NCI-H446 (cell line): ENCODE data around the gene SSX1.
"Not testable (repeated sequence)": the region's sequence is repeated elsewhere in the genome, so short reads cannot be mapped to it uniquely, and the experiment has no call there.

Experiments used
- DNase-seq, 2 experiments: peaks; one replicate each; lab custom pipeline; 2025; lab: John Stamatoyannopoulos, UW

The SSX1 gene, protein sequence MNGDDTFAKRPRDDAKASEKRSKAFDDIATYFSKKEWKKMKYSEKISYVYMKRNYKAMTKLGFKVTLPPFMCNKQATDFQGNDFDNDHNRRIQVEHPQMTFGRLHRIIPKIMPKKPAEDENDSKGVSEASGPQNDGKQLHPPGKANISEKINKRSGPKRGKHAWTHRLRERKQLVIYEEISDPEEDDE

DNA sequence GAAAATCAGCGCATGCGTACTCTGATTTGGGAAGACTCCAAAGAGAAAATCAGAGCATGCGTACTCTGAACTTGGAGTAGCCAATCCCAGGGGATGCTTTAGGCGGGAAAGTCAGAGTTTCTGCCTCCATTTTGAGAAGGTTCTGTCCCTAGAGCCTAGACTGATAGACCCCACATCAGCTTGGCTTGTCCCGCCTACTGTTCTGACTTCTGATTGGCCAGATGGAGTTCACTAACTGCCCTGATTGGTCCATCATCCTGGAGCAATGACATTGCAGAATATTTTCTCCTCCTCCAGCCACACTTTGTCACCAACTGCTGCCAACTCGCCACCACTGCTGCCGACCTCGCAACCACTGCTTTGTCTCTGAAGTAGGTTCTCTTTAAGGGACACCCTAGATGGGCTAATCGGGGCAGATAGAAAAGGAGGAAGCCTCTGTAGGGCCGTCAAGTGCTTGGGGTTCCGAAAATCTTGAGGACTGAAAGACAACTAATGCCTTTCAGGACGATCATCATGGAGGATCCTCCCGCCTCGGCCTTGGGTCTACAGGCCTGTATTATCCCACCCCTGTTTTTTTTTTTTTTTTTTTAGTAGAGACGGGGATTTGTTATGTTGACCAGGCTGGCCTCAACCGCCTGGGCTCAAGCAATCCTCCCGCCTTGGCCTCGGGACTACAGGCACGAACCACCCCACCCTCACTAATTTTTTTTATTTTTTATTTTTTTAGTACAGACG, at the start of gene SSX1:
Gene SSX1, plus strand, starts transcription at position 331 of the 735 bp plus-strand sequence. CDS start 1,850 bp downstream, outside the sequence.
- DNase-seq: peak in 1 of 2 experiments; percentile 9

GRCh38 chrX:48214341-48214740, 40.9 kb upstream of the SSX1 start:
- not testable (repeated sequence) for DNase-seq

DNA sequence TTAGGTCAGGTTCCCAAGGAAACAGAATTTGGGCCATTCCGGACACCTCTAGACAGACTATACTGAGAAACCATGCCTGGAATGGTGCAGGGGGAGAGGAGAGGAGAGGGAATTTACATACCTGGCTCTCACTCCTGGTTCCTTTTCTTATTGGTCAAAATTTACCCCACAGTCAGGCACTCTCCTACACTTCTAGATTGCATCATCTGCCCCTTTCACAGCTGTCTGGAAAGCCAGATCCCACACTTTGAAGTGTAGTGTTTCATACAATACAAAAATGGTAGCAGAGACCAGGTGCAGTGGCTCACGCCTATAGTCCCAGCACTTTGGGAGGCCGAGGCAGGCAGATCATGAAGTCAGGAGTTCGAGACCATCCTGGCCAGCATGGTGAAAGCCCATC, 31.0 kb upstream of the SSX1 start:
- not testable (repeated sequence) for DNase-seq

DNA sequence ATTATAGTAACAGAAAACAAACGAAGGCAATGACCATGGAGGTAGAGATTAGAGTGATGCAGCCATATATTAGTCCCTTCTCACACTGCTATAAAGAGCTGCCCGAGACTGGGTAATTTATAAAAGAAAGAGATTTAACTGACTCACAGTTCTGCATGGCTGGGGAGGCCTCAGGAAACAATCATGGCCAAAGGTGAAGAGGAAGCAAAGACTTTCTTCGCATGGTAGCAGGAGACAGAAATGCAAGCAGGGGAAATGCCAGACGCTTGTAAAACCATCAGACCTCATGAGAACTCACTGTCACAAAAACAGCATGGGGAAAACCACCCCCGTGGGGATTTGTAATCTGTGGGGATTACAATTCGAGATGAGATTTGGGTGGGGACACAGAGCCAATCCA, 2.2 kb upstream of the SSX1 start:
- not testable (repeated sequence) for DNase-seq

DNA sequence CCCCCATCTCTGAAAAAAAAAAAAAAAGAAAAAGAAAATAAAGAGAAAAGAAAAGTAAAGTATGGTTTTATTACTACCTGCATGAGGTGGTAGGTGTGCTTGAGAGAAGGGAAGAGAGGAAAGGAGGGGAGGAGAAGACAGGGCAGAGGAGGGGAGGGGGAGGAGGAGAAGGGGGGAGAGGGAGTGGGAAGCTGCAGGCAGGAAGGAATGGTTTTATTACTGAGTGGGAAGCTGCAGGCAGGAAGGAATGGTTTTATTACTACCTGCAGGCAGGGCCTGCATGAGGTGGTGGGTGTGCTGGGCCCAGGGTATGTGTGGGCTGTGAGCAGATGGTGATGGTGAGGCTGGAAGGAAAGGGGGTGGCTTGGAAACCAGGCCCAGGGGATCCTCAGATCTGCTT, 19.2 kb downstream of the SSX1 start:
- DNase-seq: not testable (repeated sequence)

DNA sequence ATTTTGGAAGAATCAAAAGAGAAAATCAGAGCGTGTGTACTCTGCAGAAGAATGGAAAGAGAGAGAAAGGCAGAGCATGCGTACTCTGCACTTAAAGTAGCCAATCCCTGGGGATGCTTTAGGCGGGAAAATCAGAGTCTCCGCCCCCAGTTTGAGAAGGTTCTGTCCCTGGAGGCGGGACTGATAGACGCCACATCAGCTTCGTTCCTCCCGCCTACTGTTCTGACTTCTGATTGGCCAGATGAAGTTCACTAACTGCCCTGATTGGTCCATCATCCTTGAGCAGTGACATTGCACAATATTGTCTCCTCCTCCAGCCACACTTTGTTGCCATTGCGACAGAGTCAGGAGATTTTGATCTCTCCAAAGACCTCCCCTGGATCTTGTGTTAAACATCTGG, 23.8 kb downstream of the SSX1 start:
- peak in 1 of 2 experiments; percentile 30 for DNase-seq

DNA sequence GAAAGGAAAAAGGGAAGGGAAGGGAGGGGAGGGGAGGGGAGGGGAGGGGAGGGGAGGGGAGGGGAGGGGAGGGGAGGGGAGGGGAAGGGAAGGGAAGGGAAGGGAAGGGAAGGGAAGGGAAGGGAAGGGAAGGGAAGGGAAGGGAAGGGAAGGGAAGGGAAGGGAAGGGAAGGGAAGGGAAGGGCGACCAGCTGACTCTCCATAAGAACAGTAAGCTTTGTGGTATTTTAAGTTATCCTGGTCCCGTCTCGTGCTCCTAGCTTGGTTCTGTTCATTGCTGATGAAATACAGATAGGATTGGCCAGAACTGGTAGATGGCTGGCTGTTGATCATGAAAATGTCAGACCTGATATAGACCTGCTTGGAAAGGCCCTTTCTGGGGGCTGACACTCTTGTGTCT, 25.5 kb downstream of the SSX1 start:
- not testable (repeated sequence) for DNase-seq

- no peak for DNase-seq
Measured at GRCh38 chrX:48306175-48306574, 51.0 kb downstream of the SSX1 start.

DNA sequence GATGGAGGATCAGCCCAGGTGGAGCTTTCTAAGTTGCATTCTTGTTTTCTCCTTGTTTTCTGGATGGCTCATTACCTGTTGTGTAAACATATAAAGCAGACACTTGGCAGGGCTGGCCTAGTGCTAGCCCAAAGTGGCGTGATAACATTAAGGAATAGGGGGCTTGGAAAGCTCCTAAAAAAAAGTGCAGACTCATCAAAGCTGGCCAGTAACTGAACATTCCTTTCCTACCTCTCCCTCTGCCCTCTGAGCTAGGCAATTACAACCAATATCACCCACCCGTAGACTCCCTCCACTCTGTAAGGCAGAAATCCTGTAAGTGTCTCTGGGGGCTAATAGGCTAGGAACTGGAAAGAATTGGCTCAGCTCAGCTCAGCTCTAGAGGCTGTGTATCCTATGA, 58.8 kb downstream of the SSX1 start:
- DNase-seq: not testable (repeated sequence)
